ENCODE results near the gene GRB2.
"Not testable (repeated sequence)": the region's sequence is repeated elsewhere in the genome, so short reads cannot be mapped to it uniquely, and the experiment has no call there.

GRB2 gene

GRCh38 chr17:75350029-75350428 is 55.4 kb downstream of the GRB2 start:
- DNase-seq (ENCODE audit: low read depth): no peak

GRCh38 chr17:75349589-75349988 is 55.9 kb downstream of the GRB2 start:
- DNase-seq (ENCODE audit: low read depth): no peak

- DNase-seq (ENCODE audit: low read depth): no peak
Measured at GRCh38 chr17:75348386-75349012, 57.0 kb downstream of the GRB2 start.

- no peak for DNase-seq (ENCODE audit: low read depth)
Measured at GRCh38 chr17:75346906-75347305, 58.6 kb downstream of the GRB2 start.

- not testable (repeated sequence) for DNase-seq (ENCODE audit: low read depth)
Measured at GRCh38 chr17:75346368-75346767, 59.1 kb downstream of the GRB2 start.

- no peak for DNase-seq (ENCODE audit: low read depth)
Measured at GRCh38 chr17:75345514-75346167, 59.8 kb downstream of the GRB2 start.

- no peak for DNase-seq (ENCODE audit: low read depth)
Measured at GRCh38 chr17:75344666-75345065, 60.8 kb downstream of the GRB2 start.

GRCh38 chr17:75342996-75343395 is 62.5 kb downstream of the GRB2 start:
- DNase-seq (ENCODE audit: low read depth): no peak

GRCh38 chr17:75341784-75342486 is 63.5 kb downstream of the GRB2 start:
- no peak for DNase-seq (ENCODE audit: low read depth)

GRCh38 chr17:75340631-75341030 is 64.8 kb downstream of the GRB2 start:
- DNase-seq (ENCODE audit: low read depth): no peak

GRCh38 chr17:75339971-75340370 is 65.5 kb downstream of the GRB2 start:
- DNase-seq (ENCODE audit: low read depth): no peak

GRCh38 chr17:75338335-75338734 is 67.1 kb downstream of the GRB2 start:
- no peak for DNase-seq (ENCODE audit: low read depth)

- no peak for DNase-seq (ENCODE audit: low read depth)
Measured at GRCh38 chr17:75335315-75335714, 70.2 kb downstream of the GRB2 start.

GRCh38 chr17:75334723-75335122 is 70.8 kb downstream of the GRB2 start:
- DNase-seq (ENCODE audit: low read depth): no peak

GRCh38 chr17:75331671-75332070 is 73.8 kb downstream of the GRB2 start:
- DNase-seq (ENCODE audit: low read depth): no peak

- no peak for DNase-seq (ENCODE audit: low read depth)
Measured at GRCh38 chr17:75327757-75328156, 77.7 kb downstream of the GRB2 start.

GRCh38 chr17:75326226-75326848 is 79.1 kb downstream of the GRB2 start:
- no peak for DNase-seq (ENCODE audit: low read depth)

- no peak for DNase-seq (ENCODE audit: low read depth)
Measured at GRCh38 chr17:75325827-75326225, 79.7 kb downstream of the GRB2 start.

- no peak for DNase-seq (ENCODE audit: low read depth)
Measured at GRCh38 chr17:75325348-75325747, 80.1 kb downstream of the GRB2 start.

GRCh38 chr17:75321506-75321905 is 84.0 kb downstream of the GRB2 start:
- DNase-seq (ENCODE audit: low read depth): no peak

- DNase-seq (ENCODE audit: low read depth): no peak
Measured at GRCh38 chr17:75319904-75320691, 85.4 kb downstream of the GRB2 start.

- DNase-seq (ENCODE audit: low read depth): no peak
Measured at GRCh38 chr17:75318615-75319222, 86.8 kb downstream of the GRB2 start.
